ENCODE data around the gene HTRA3.

- TF ChIP-seq POLR2A (IDR thresholded peaks at IDR 0.05): no peak
- TF ChIP-seq, protein P1, sequence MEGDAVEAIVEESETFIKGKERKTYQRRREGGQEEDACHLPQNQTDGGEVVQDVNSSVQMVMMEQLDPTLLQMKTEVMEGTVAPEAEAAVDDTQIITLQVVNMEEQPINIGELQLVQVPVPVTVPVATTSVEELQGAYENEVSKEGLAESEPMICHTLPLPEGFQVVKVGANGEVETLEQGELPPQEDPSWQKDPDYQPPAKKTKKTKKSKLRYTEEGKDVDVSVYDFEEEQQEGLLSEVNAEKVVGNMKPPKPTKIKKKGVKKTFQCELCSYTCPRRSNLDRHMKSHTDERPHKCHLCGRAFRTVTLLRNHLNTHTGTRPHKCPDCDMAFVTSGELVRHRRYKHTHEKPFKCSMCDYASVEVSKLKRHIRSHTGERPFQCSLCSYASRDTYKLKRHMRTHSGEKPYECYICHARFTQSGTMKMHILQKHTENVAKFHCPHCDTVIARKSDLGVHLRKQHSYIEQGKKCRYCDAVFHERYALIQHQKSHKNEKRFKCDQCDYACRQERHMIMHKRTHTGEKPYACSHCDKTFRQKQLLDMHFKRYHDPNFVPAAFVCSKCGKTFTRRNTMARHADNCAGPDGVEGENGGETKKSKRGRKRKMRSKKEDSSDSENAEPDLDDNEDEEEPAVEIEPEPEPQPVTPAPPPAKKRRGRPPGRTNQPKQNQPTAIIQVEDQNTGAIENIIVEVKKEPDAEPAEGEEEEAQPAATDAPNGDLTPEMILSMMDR (IDR thresholded peaks at IDR 0.05): no peak
Observed at GRCh38 chr4:8341691-8342090, 72.1 kb downstream of the HTRA3 start.

All from lower leg skin (tissue), 3 donors.